Stimulated activated CD4-positive, alpha-beta T cell treated with anti-CD3 and anti-CD28 coated beads, TNF-alpha, amount 100 ng/mL, for 24 hours (primary cell): ENCODE measurements around the gene USP32.

ENCODE experiments used
- DNase-seq, 3 experiments: peaks; one replicate each; pipeline ENCODE4 v3.0.0-alpha.2; 2020; ENCODE audit warnings: low read depth in 3 of 3

Gene USP32

GRCh38 chr17:60134396-60135150 is 257.4 kb downstream of the USP32 start:
- no peak for DNase-seq

GRCh38 chr17:60130466-60130865 is 261.5 kb downstream of the USP32 start:
- no peak for DNase-seq

GRCh38 chr17:60129164-60129563 is 262.8 kb downstream of the USP32 start:
- DNase-seq: no peak
